Neural progenitor cell (in vitro differentiated cells): ENCODE results near the gene NRG3.
"Not testable (repeated sequence)": the region's sequence is repeated elsewhere in the genome, so short reads cannot be mapped to it uniquely, and the experiment has no call there.

ENCODE experiments used
- EZH2 ChIP-seq: fragments of 200-600 bp; sonication (generic); IDR thresholded peaks from 2 replicates; pipeline ENCODE4 v1.6.1; 2017; ENCODE audit warnings: antibody characterized with exemption, mild to moderate bottlenecking, moderate library complexity
- TF ChIP-seq, protein P1 (sequence below): fragments of 200-600 bp; sonication (generic); IDR thresholded peaks from 2 replicates; pipeline ENCODE4 v1.5.1; 2017; ENCODE audit warnings: antibody characterized with exemption, mild to moderate bottlenecking

DNA sequence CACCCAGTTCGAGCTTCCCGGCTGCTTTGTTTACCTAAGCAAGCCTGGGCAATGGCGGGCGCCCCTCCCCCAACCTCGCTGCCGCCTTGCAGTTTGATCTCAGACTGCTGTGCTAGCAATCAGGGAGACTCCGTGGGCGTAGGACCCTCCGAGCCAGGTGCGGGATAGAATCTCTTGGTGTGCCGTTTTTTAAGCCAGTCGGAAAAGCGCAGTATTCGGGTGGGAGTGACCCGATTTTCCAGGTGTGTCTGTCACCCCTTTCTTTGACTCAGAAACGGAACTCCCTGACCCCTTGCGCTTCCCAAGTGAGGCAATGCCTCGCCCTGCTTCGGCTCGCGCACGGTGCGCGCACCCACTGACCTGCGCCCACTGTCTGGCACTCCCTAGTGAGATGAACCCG, 474.6 kb downstream of the NRG3 start:
- TF ChIP-seq EZH2 = not testable (repeated sequence)
- TF ChIP-seq, protein P1, sequence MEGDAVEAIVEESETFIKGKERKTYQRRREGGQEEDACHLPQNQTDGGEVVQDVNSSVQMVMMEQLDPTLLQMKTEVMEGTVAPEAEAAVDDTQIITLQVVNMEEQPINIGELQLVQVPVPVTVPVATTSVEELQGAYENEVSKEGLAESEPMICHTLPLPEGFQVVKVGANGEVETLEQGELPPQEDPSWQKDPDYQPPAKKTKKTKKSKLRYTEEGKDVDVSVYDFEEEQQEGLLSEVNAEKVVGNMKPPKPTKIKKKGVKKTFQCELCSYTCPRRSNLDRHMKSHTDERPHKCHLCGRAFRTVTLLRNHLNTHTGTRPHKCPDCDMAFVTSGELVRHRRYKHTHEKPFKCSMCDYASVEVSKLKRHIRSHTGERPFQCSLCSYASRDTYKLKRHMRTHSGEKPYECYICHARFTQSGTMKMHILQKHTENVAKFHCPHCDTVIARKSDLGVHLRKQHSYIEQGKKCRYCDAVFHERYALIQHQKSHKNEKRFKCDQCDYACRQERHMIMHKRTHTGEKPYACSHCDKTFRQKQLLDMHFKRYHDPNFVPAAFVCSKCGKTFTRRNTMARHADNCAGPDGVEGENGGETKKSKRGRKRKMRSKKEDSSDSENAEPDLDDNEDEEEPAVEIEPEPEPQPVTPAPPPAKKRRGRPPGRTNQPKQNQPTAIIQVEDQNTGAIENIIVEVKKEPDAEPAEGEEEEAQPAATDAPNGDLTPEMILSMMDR = not testable (repeated sequence)
